GM18520 (cell line): ENCODE results near the gene CARS1.

Experiments used
- ATAC-seq: cut with Tn5 transposase; IDR thresholded peaks from one replicate; pipeline ENCODE4 v1.9.1; 2021; ENCODE audit not compliant: unreplicated experiment

CARS1 gene

GRCh38 chr11:2963112-2963754 lies 94.0 kb downstream of the CARS1 start:
- ATAC-seq, result no peak

DNA sequence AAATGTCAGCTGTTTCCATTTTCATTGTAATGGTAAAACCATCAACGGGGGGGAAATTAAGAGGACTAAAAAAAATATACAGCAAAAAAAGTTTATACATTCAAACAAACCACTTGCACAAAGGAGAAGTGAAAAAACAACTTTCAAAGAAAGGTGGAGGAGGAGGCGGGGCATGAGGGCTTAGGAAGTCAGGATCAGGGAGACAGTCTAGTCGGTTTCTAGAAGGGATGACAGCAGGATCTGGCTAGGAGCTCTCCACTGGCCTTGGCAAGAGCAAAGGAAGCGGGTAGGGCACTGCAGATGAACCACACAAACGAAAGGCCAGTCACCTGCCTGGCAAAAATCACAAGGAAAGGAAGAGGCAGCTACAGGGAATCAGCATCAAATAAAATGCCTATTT lies 96.1 kb downstream of the CARS1 start:
- no peak for ATAC-seq

GRCh38 chr11:2960139-2960538 lies 97.1 kb downstream of the CARS1 start:
- ATAC-seq, result no peak

GRCh38 chr11:2958251-2958650 lies 99.0 kb downstream of the CARS1 start:
- no peak for ATAC-seq

DNA sequence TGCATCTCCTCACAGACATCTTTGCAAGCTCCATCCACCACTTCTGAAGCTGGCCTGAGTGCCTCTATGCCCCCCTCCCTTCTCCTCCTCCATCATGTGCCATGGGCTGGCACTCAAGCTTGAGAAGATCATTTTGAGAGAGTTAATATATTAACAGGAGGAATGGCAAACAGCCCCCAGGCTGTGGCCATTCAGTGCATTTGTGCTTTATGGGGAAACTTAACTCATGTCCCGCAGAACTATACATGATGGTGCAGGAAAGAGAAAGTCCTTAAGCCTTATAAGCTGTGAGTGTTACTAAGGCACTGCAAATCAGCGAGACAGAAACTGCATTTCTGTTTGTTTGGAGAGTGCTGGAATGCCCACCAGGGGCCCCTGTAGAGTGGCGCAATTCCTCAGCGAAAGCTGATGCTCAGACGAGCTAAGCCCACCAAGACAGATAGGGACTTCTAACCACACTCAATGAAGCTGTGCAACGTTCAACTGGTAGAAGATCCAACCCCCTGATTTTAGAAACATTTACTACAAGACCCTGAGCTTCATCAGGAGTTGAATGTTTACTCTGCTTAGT lies 101.2 kb downstream of the CARS1 start:
- ATAC-seq, result no peak

- ATAC-seq, result no peak
Observed at GRCh38 chr11:2954263-2954662, 103.0 kb downstream of the CARS1 start.

- ATAC-seq, result no peak
Observed at GRCh38 chr11:2952290-2952689, 104.9 kb downstream of the CARS1 start.

GRCh38 chr11:2951231-2952110 lies 105.8 kb downstream of the CARS1 start:
- ATAC-seq, result no peak
